Lower lobe of right lung (tissue), 2 donors: ENCODE results near the gene KLF16. TPM values are rescaled to one million over a fixed set of nuclear protein-coding genes. Genes with fewer than 3 reads are reported as not detected.

Experiments used
- ATAC-seq, 2 donors: fragments of 200-7000 bp; cut with Tn5 transposase; one replicate each; pipeline ENCODE4 v1.9.1; 2020 to 2022; ENCODE audit warnings: mild to moderate bottlenecking in 2 of 2, moderate library complexity in 2 of 2
- DNase-seq: peaks from one replicate; pipeline ENCODE4 v3.0.0-alpha.2; 2020
- H3K27ac ChIP-seq: fragments of 200-600 bp; one replicate; pipeline ENCODE4 v1.8.0; 2022
- H3K27me3 ChIP-seq: fragments of 200-600 bp; one replicate; pipeline ENCODE4 v1.8.0; 2022; ENCODE audit warnings: low read depth
- H3K36me3 ChIP-seq: fragments of 200-600 bp; one replicate; pipeline ENCODE4 v1.8.0; 2022; ENCODE audit warnings: mild to moderate bottlenecking
- H3K4me1 ChIP-seq: fragments of 200-600 bp; one replicate; pipeline ENCODE4 v1.8.0; 2022
- H3K4me3 ChIP-seq: fragments of 200-600 bp; one replicate; pipeline ENCODE4 v1.8.0; 2022; ENCODE audit warnings: mild to moderate bottlenecking
- H3K9me3 ChIP-seq: fragments of 200-600 bp; one replicate; pipeline ENCODE4 v1.8.0; 2022
- intact Hi-C: fragments of 100-400 bp; cut with DNase I; formaldehyde crosslinking; loops from one replicate; pipeline ENCODE4 v1.11.0; 2022
- total RNA-seq: library from RNA; stranded (reverse); fragmentation: NEBNext Ultra II Directional; extraction: Animal tissue kit (Norgen Biotek cat#: 25700); gene quantifications from one replicate; pipeline ENCODE4 v1.2.1, GENCODE V29; 2021
- TF ChIP-seq, protein P1 (sequence below): fragments of 200-600 bp; IDR thresholded peaks from one replicate; pipeline ENCODE4 v1.8.0; 2022; ENCODE audit warnings: antibody characterized with exemption, mild to moderate bottlenecking
- donor health status: DM: no; HTN: yes; CAD: no; lungs with severe emphysema.

Gene KLF16
- total RNA-seq, 1 donor from 2014 or later: 22.2 TPM

GRCh38 chr19:1847348-1847683, 16.1 kb downstream of the KLF16 start:
- H3K27ac ChIP-seq: peak overlapping the region; percentile 99
- H3K9me3 ChIP-seq: no peaks in the 10 kb centered on the region
- no peaks in the 10 kb centered on the region for H3K27me3 ChIP-seq
- TF ChIP-seq, protein P1, sequence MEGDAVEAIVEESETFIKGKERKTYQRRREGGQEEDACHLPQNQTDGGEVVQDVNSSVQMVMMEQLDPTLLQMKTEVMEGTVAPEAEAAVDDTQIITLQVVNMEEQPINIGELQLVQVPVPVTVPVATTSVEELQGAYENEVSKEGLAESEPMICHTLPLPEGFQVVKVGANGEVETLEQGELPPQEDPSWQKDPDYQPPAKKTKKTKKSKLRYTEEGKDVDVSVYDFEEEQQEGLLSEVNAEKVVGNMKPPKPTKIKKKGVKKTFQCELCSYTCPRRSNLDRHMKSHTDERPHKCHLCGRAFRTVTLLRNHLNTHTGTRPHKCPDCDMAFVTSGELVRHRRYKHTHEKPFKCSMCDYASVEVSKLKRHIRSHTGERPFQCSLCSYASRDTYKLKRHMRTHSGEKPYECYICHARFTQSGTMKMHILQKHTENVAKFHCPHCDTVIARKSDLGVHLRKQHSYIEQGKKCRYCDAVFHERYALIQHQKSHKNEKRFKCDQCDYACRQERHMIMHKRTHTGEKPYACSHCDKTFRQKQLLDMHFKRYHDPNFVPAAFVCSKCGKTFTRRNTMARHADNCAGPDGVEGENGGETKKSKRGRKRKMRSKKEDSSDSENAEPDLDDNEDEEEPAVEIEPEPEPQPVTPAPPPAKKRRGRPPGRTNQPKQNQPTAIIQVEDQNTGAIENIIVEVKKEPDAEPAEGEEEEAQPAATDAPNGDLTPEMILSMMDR: no peak
- peaks cover 11% of the 10 kb centered on the region for H3K36me3 ChIP-seq
- DNase-seq (no peak), ATAC-seq (no peak)
- peaks cover 58% of the 10 kb centered on the region for H3K4me1 ChIP-seq
- intact Hi-C loops: no loop called here
- peak overlapping the region; percentile 90 for H3K4me3 ChIP-seq

DNA sequence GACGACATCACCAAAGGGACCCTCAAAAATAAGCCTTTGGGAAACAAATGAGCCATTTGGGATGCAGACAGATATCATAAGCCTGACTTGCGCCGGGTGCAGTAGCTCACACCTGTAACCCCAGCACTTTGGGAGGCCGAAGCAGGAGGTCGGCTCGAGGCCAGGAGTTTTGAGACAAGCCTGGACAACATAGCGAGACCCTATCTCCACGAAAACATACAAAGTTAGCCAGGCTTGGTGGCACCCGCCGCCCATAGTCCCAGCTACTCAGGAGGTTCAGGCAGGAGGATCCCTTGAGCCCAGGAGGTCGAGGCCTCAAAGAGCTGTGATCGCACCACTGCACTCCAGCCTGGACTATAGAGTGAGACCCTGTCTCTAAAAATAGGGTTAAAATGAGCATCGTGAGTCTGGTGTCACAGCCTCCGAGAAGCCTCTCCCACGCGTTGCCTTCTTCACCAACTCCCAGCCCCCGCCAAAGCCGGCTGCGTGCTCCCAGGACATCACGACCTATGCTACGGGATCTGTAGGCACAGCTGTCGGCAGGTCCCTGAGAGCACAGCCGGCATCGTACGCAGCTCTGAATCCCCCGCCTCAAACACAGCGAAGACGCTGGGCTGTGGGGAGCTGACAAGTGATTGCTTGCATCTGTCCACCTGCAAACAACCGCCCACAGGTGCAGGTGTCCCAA, 16.7 kb downstream of the KLF16 start:
- ATAC-seq: no peak
- peaks cover 59% of the 10 kb centered on the region for H3K4me1 ChIP-seq
- peaks cover 11% of the 10 kb centered on the region for H3K36me3 ChIP-seq
- H3K9me3 ChIP-seq: no peaks in the 10 kb centered on the region
- peak overlapping the region; percentile 90 for H3K4me3 ChIP-seq
- no peaks in the 10 kb centered on the region for H3K27me3 ChIP-seq
- TF ChIP-seq, protein P1: no peak
- intact Hi-C loops: no loop called here
- H3K27ac ChIP-seq: peak overlapping the region; percentile 99
- no peak for DNase-seq

DNA sequence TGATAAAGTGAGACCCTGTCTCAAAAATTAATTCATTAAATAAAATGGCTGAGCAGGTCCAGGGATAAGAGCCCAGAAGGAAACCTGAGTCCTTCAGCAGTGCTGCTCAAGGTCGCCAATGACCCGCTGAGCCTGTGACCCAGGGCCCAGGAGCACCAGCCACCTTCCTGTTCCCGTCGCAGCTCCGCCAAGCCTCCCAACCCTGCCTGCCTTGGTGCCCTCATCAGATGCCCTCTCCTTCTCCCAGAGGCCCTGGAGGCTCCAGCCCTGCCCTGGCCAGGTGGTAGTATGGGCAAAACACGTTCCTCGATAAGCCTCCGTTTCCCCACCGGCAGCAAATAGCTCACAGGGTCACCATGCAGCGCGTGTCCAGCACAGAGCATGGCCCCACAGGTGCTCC, 17.7 kb downstream of the KLF16 start:
- peak overlapping the region; percentile 90 for H3K4me3 ChIP-seq
- H3K27ac ChIP-seq: no peak overlapping the region
- no peaks in the 10 kb centered on the region for H3K27me3 ChIP-seq
- no peaks in the 10 kb centered on the region for H3K9me3 ChIP-seq
- intact Hi-C loops: no loop called here
- TF ChIP-seq, protein P1: no peak
- H3K36me3 ChIP-seq: peaks cover 11% of the 10 kb centered on the region
- DNase-seq (no peak), ATAC-seq (no peak)
- H3K4me1 ChIP-seq: peaks cover 69% of the 10 kb centered on the region

GRCh38 chr19:1845125-1845515, 18.3 kb downstream of the KLF16 start:
- Histone ChIP-seq H3K4me1 (peaks cover 73% of the 10 kb centered on the region), H3K9me3 (no peaks in the 10 kb centered on the region), H3K27ac (no peak overlapping the region), H3K4me3 (no peak overlapping the region), H3K27me3 (no peaks in the 10 kb centered on the region), H3K36me3 (peaks cover 11% of the 10 kb centered on the region)
- TF ChIP-seq, protein P1: no peak
- DNase-seq: no peak
- intact Hi-C loops: no loop called here
- ATAC-seq: no peak

- H3K27me3 ChIP-seq: no peaks in the 10 kb centered on the region
- H3K36me3 ChIP-seq: peaks cover 16% of the 10 kb centered on the region
- H3K27ac ChIP-seq: peak overlapping the region; percentile 11
- no peak overlapping the region for H3K4me3 ChIP-seq
- intact Hi-C loops: no loop called here
- ATAC-seq: no peak
- H3K4me1 ChIP-seq: peaks cover 78% of the 10 kb centered on the region
- TF ChIP-seq, protein P1: no peak
- no peaks in the 10 kb centered on the region for H3K9me3 ChIP-seq
- no peak for DNase-seq
Measured at GRCh38 chr19:1844513-1845124, 18.8 kb downstream of the KLF16 start.
